Esophagus squamous epithelium (tissue), 4 donors: Measurements from ENCODE around the gene SLC19A2.

Experiments used
- CTCF ChIP-seq, 6 experiments: fragments of 450-650 bp in 4 of 6; fragments of 200-600 bp in 2 of 6; sonication (generic) in 2 of 6; IDR thresholded peaks; one replicate each; pipeline ENCODE4 v1.5.1; 2016 to 2019; ENCODE audit warnings: antibody characterized with exemption in 6 of 6, mild to moderate bottlenecking in 4 of 6, moderate library complexity in 4 of 6
- POLR2A ChIP-seq, 4 donors: fragments of 450-650 bp; IDR thresholded peaks; one replicate each; pipeline ENCODE4 v1.6.1; 2017; ENCODE audit warnings: antibody characterized with exemption in 4 of 4, mild to moderate bottlenecking in 4 of 4, moderate library complexity in 3 of 4

- no peak for TF ChIP-seq CTCF (IDR thresholded peaks at IDR 0.05)
- no peak for TF ChIP-seq POLR2A (IDR thresholded peaks at IDR 0.05)
Measured at GRCh38 chr1:169508432-169509338, 22.9 kb upstream of the SLC19A2 start.
